ENCODE results near the gene WNT6.
A peak's percentile ranks its signal among the peaks of the same experiment; 100 is the strongest.

Gene WNT6

DNA sequence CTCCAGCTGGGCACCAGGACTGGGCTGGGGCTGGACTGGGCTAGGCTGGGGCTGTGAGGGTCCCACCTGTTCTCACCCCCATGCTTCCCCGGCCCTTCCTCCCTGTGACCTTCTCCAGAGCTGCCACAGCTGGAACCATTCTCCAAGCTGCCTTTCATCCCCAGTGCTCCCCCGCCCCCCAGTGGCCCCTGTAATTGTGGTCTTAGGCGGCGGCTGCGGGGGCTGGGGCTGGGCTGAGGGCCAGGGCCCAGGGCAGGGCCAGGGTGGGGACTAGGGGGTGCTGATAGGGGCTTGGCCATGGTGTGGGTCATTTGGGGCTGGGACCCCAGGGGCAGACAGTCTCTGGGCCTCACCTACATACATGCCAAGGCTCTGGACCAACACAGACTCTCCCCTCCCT is 18.3 kb downstream of the WNT6 start:
- no peak for DNase-seq (ENCODE audit: low read depth)

DNA sequence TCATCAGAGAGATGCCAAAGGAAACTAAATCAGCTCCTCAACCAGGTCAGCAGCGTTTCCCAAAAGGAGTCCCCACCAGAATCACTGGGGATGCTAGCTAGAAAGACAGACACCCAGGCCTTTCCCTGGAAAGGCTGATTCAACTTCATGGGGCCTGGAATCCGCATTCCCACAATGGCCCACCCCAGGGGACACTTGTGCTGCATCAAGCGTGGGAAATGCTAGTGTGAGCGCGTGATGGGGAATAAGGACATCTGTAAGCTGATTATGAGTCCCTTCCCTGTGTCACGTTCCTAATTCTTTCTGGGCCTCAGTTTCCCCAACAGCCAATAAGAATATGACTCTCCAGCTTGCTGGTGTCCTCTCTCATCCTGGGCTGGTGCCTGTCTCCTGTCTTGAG is 18.9 kb downstream of the WNT6 start:
- no peak for DNase-seq (ENCODE audit: low read depth)

DNA sequence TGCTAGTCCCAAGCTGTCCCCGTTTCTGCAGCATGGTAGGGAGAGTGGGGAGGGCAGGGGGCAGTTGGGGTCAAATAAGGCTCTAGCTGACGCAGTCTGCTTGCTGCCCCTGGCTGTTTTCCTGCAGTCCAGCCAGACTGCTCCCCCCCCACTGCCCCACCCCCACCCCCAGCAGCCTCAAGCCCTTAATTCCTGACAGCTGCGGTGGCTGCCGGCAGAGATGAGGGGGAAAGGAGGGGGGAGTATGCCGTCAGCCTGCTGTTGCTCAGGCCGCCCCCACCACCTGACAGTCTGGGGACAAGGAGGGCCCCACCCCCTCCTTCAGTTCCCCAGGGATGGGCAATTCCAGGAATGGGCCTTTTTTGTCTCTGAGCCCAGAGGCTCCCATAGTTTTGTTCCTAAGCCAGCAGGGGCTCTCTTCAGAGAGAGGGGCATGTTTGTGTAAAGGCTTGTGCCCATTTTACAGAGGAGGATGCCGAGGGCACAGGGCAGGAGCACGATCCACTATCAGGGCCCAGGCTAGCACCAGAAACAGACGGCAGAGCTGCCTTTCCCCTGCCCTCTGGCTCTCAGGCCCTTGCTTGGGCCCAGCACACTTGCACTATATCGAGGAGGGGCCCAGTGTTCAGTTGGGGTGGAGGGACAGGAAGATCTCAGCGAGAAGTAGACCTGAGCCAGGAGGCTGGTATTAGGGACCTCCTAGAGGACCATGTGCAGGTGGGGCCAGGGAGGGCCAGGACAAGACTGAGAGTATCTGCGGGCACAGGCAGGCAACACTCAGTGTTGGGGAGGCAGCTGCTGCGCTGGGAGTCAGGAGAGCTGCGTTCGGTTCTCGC is 19.5 kb downstream of the WNT6 start:
- DNase-seq (ENCODE audit: low read depth): no peak

DNA sequence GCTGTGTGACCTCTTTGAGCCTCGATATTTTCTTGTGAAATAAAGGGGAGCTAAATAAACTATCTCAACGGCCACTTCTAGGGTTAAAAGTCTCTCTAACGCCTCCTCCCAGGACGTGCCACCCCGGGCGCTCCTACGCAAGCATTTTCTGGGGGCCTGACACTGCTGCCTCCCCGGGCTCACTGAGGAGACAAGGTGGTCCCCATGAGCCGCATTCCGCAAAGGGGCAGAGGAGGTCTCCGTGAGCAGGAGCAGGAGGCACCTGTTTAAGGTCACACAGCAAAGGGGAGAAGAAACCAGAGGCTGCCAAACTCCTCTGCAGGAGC is 20.1 kb downstream of the WNT6 start:
- DNase-seq (ENCODE audit: low read depth): no peak

DNA sequence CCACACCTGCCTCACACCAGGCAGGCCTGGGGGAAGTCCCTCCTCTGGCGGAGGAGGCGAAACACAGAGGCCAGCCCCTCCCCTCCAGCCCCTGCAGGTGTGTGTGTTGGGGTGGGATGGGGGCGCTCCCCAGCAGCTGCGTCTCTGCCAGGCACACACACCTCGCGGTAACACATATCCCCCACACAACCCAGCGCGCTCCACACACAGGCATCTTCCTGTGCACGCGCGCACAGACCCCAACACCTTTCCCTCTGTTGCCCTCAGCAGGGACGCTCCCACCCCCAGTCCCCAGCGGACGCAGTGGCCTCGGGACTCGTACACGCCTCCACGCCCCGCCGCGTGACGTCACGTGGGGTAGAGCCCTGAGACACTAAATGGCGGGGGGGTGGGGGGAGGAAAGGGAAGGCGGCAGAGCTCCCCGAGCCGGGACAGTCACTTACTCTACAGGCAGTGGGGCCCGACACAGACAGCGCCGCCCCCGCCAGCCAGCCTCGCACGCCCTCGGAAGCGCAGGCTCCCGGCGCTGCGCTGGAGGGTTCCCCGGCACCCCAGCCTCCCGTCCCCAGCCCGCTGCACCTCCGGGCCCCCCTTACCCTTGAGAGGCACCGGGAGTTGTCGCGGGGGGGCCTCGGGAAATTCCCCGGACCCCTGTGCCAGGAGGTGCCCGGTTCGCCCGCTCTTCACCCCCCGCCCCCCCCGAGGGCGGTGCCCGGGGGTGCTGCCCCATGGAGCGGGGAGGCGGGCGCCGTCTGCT is 20.7 kb downstream of the WNT6 start, which contains the start of gene WNT10A:
Gene WNT10A, plus strand, starts transcription at position 751 of the 757 bp plus-strand sequence. CDS start 144 bp downstream, outside the sequence.
- DNase-seq (ENCODE audit: low read depth): peak; percentile 56

DNA sequence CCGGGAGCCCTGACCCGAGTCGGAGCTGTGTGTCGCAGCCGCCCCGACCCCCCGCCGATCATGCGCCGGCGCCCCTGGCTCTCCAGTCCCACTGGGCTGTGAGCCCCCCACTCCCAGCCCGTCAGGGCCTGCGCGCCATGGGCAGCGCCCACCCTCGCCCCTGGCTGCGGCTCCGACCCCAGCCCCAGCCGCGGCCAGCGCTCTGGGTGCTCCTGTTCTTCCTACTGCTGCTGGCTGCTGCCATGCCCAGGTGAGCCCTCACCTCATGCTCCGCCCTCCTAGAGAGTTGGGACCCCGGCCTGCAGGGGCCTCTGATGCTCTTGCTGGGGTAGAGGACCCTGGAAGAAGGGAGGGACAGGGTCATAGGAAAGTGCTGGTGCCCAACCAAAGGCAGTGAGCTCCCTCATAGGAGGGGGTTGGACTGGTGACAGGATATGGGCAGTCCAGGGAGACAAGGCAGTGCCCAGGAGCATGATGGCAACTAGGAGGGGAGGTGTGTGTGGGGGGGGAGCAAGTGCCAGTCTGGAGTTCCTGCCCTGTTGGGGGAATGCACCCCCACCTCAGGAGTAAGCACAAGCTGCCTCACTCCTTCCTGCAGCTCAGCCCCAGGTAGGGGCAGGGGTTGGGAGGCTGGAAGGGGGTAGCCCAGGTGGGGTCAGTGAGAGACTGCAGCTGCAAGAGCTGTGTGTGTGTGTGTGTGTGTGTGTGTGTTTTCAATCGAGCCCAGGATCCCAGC is 21.4 kb downstream of the WNT6 start:
- no peak for DNase-seq (ENCODE audit: low read depth)

DNA sequence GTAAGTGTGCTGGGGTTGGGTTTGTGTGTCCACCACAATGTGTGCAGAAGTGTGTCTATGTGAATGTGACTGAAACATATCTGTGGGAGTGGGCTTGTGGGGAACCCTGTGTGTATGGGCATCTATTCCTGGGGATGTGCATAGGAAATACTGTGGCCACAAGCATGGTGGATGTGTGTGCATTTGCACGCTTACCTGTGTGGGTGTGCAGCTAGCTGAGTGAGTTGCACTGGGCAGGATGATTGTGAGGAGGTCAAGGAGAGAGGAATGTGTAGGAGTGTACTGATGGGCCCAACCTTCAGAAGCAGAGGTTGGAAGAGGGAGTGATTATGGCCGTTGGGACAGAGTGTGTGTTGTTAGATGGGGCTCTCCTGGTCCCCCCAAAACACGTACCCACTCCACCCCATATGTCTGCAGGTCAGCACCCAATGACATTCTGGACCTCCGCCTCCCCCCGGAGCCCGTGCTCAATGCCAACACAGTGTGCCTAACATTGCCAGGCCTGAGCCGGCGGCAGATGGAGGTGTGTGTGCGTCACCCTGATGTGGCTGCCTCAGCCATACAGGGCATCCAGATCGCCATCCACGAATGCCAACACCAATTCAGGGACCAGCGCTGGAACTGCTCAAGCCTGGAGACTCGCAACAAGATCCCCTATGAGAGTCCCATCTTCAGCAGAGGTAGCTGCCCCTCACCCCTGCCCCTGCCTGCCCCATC is 22.3 kb downstream of the WNT6 start:
- no peak for DNase-seq (ENCODE audit: low read depth)

DNA sequence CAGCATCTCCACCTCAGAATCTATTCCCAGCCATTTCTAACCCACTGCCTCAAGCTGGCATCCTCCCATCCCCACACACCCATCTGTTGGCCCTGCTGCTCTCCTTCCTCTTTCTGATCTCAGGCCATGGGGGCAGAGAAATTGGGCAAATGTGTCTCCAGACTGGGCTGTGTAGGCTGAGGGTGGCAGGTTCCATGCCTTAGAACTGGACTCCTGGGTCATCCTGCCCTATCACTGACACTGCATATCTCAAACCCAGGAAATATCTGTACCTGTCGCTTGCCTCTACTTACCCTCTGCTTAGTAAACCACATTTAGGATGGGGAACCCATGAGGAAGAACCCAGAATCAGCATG is 22.8 kb downstream of the WNT6 start:
- DNase-seq (ENCODE audit: low read depth): no peak

DNA sequence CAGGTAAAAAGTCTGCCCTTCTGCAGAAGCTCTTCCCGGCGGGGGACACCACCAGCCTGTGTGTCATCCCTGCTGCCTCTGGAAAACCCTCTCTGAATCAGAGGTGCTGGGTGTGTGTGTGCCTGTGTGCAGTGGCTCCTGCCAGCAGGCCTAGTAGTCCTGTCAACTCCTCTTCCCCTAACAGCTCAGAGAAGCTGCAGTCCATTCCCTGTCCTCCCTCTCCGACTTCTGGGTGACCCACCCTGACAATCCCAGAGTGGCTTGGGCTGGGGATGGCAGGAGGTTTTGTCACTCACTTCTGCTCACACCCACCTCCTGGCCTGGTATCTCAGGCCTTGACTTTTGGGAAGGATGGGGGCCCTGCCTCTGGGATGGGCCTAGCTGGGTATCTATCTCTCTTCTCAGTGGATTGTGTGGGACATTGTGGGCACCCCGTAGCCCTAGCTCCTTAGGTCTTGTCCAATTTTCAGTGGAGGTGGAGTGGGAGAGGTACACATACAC is 23.3 kb downstream of the WNT6 start:
- DNase-seq (ENCODE audit: low read depth): no peak

DNA sequence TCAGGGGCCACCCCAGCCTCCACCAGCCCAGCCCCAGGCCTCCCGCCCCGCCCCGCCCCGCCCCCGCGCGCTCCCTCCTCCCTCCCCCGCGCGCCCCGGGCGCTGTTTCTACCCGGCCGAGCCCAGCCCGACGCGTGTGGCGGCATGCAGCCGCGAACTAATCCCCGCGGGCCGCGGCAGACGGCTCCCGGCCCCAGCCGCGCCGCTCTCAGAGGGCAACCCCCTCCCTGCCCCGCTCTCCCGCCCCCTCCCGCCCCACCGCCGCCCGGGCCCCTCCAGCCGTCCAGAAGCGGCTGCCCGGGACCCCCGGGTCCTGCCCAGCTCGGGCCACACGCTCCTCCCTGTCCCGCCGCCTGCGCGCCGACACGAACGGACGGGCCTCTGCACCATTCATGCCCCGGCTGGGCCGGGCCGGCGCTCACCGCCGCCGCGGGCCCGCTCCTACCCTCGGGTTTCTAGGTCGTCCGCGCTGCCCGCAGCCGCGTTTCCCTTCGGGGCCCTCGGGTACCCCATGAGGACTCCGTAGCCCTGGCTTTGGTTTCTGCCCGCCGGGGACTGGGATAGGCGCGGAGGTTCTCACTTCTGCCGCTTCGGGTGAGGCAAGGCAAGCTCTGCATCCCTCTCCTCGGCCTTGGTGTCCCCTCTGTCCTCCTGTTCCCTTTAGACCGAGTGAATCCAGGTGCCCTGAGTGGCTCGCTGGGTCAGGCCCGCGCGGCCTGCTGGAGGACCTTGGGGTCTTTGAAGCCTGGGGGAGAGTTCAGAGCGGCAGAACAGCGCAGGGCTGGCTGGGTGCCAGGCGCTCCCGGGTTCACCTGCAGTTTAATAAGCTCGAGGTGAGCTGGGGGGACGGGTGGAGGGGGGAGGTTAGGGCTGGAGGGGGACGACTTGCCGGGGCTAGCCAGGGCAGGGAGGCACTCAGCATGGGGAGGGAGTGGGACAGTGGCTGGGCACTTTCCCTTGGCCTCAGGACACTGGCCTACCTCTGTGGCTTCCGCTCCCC is 24.2 kb downstream of the WNT6 start:
- no peak for DNase-seq (ENCODE audit: low read depth)

DNA sequence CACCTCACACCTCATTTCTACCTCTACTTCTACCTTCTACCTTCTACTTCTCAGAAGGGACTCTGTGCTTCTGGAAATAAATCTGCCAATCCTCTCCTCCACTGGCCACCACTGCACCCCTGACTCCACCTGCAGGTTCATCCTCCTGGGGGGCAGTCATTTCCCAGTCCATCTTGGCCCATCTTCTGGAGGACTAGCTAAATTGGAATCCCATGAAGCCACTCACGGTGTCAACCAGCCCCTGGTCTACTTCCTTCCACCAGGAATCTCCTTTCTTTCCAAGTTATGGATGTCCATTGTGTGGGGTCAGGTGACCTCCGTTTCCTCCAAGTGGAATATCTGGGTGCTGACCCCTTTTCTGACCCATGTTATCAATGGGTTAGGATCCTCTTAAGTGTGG is 24.9 kb downstream of the WNT6 start:
- DNase-seq (ENCODE audit: low read depth): no peak

DNA sequence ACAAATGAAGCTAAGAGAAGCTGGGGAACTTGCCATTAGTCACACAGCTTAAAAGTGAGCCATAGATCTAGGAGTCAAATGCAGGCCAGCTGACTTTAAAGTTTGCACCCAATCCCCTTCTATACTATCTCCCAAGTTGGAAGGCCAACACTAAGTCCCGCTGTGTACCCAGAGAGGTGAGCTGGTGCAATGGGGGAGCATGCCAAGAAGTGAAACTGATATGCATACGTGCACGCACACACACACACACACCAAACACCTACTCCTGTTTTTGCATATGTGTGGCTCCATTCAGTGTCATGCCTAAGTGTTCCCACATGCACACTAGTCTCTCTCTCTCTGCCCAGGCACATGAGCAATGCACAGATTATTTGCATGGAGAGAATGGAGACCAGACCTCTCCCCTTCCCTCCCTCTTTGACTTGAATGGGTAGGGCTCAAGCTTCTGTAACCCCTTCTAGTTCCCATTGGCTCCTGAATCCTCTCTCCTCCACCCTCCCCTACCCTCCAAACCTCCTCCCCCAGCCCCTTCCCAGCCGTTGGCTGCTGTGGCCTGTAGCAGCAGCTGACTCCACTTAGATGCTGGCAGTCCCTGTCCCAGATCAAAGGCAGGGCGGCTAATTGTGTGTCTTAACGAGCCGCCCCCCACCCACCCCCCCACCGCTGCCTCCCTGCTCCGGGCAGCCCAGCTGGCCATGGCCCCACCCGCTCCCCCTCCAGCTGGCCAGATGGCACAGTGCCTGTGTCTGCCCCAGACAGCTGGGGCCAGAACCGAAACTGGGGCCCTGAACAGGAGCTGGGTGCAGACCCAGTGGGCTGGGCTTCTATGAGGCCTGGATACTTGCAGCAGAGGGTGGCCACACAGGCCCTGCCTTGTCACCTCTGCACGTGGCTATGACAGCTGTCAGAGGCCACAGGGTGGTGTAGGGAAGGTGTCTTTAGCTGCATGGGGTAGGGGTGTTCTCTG is 26.7 kb downstream of the WNT6 start:
- no peak for DNase-seq (ENCODE audit: low read depth)

DNA sequence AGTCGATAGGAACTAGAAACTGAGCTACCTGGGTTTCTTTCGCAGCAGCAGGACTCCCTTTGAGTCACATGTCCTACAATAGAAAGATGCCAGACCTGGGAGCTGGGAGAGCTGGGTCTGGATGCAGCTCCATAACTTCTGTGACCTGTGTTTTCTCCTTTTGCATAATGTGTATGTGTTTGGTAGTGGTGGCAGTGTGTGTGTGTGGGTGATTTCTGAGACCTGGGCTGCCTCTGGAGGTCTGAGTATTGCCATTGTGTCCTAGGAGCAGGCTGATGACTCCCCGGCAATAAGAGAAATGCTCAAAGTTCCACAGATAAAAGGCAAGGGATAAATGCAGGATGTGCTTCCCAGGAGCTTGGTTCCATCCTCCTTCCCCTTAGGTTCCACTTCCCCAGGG is 27.5 kb downstream of the WNT6 start:
- no peak for DNase-seq (ENCODE audit: low read depth)

DNA sequence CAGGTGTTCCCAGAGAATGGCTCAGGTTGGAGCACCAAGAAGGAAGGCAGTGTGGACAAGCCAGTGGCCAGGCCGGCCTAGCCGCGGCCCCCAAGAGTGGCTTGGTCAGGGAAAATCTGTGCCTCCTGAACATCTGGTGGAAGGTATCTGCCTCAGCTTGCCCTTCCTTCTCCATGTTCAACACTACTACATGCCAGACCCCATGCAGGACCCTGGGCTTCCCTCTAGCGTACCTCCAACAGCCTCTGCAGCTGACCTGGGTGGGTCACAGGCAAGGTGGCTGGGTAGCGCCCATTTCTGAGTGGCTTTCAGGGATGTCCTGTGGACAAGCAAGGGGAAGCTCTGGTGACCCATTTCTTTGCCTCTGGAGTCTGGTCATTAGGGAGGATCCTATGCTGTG is 28.7 kb downstream of the WNT6 start:
- DNase-seq (ENCODE audit: low read depth): no peak

DNA sequence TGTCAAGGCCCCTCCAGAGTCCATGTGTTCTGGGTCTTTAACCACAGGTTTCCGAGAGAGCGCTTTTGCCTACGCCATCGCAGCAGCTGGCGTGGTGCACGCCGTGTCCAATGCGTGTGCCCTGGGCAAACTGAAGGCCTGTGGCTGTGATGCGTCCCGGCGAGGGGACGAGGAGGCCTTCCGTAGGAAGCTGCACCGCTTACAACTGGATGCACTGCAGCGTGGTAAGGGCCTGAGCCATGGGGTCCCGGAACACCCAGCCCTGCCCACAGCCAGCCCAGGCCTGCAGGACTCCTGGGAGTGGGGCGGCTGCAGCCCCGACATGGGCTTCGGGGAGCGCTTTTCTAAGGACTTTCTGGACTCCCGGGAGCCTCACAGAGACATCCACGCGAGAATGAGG is 30.3 kb downstream of the WNT6 start:
- DNase-seq (ENCODE audit: low read depth): no peak

DNA sequence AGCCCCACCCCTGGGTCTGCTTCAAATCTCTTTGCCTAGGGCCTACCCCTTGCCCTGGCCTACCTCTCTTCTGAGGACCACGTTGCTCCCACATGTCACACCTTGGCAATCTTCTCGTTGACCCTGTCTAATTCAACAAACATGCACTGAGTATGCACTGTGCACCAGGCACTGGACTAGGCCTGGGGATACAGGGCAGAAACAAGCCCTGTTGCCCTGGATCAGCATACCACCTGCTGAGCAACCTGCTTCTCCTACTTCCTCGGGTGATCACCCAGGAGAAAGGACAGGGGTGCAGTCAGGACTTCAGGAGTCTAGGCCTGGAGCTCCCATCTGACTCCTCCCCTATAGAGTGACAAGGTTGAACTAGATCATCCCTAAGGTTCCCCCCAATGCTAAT is 30.8 kb downstream of the WNT6 start:
- no peak for DNase-seq (ENCODE audit: low read depth)

DNA sequence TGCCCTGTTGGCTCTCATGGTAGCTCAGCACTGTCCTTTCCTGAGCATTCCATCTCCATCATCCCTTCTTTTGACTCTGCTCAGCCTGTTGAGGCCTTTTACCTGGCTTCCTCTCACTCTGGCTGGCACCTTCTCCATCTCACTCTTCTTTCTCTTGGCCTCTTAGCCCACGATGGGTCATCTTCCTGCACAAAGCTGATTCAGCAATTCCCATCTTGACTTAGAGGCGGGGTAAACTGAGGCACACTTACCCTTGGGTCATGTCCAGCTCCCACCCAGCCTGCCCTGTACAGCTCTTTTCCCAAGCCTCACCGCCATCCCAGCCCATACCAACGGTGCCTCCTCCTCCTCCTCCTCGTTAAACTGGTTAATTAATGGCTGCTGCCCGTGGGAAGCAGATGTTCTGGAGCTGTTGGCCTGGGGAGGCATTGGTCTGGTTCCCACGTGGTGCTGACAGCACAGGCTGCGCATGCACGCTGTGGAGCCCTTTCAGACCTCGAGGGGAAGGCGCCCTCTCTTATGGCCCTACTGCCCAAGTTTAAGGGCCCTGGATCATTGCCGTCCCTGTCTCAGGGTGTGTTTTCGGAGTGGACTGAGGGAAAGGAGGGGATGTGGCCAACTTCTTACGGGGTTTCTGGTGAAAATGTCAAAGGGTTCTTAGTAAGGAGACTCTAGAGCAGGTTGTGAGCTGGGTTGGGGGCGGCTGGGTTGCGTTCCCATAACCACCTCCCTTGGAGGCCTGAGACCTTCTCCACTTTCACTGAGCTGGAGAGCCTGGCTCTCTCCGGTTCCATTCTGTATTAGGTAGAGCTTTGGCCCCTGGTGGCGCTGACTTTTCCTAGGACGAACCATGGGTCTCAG is 31.9 kb downstream of the WNT6 start:
- no peak for DNase-seq (ENCODE audit: low read depth)

DNA sequence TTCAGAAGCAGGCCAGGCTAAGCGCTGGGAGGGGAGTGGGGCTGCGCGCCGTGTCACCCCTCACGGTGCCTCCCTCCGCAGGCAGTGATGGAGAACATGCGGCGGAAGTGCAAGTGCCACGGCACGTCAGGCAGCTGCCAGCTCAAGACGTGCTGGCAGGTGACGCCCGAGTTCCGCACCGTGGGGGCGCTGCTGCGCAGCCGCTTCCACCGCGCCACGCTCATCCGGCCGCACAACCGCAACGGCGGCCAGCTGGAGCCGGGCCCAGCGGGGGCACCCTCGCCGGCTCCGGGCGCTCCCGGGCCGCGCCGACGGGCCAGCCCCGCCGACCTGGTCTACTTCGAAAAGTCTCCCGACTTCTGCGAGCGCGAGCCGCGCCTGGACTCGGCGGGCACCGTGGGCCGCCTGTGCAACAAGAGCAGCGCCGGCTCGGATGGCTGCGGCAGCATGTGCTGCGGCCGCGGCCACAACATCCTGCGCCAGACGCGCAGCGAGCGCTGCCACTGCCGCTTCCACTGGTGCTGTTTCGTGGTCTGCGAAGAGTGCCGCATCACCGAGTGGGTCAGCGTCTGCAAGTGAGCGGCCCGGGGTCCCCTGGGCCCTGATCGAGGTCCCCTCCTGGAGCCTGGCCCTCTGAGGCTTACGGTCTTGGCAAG is 33.2 kb downstream of the WNT6 start:
- peak; percentile 81 for DNase-seq (ENCODE audit: low read depth)
